GM12875 (cell line): Measurements from ENCODE around the gene MLLT6.

Experiments used
- H3K4me3 ChIP-seq: one replicate; pipeline ENCODE4 v1.5.1; 2011; ENCODE audit warnings: low read depth, low read length, control low read depth
- TF ChIP-seq, protein P1 (sequence below): IDR thresholded peaks from 2 replicates; pipeline ENCODE4 v1.5.1; 2011; ENCODE audit warnings: low read depth, mild to moderate bottlenecking, control low read depth, inconsistent platforms, low read length, moderate library complexity, borderline replicate concordance; ENCODE audit not compliant: insufficient read depth

Gene MLLT6

DNA sequence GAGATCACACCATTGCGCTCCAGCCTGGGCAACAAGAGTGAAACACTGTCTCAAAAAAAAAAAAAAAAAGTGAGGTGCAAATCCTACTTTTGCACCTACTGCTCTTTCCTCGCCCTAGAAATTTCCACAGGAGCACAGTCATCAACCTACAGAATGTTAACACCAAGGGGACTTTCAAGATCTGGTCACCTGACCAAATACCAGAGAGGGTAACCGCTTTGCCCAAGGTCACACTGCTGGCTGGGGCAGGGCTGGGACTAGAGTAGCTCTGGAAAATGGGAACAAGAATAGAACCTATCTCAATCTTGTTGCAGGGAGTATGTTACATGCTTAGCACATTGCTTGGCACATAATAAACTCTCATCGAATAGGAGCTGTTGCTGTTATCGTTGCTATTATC, 6.3 kb upstream of the MLLT6 start:
- no peak overlapping the region for H3K4me3 ChIP-seq
- TF ChIP-seq, protein P1, sequence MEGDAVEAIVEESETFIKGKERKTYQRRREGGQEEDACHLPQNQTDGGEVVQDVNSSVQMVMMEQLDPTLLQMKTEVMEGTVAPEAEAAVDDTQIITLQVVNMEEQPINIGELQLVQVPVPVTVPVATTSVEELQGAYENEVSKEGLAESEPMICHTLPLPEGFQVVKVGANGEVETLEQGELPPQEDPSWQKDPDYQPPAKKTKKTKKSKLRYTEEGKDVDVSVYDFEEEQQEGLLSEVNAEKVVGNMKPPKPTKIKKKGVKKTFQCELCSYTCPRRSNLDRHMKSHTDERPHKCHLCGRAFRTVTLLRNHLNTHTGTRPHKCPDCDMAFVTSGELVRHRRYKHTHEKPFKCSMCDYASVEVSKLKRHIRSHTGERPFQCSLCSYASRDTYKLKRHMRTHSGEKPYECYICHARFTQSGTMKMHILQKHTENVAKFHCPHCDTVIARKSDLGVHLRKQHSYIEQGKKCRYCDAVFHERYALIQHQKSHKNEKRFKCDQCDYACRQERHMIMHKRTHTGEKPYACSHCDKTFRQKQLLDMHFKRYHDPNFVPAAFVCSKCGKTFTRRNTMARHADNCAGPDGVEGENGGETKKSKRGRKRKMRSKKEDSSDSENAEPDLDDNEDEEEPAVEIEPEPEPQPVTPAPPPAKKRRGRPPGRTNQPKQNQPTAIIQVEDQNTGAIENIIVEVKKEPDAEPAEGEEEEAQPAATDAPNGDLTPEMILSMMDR = no peak

DNA sequence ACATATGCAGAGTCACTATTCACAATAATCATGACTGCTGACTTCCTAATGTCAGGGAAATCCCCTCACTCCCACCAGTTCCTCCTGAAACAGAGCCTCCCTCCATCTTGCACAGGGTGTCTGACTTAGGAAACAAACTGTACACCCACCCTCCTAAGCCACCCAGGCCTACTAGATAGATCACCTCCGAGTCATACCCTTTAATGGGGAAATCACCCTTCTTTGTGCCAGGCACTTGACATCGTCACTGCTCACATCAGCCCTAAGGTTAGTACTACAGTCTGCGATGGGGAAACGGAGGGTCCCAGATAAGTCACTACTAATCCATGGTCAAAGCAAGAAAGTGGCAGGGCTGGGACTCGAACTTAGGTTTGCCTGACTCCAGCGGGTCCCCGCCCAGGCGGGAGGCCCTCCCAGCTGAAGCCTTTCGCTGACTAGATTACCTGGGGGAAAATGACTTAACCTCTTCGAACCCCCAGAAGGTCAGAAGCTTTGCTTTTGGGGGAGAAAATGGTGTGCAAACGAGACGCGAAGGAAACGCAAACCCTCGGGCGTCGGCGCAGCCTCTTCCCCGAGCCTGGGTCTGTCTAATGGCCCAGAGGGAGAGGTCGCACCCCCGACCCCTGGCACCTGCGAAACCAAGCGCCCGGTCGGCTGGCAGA, 3.4 kb upstream of the MLLT6 start:
- H3K4me3 ChIP-seq = peak overlapping the region; percentile 56
- TF ChIP-seq, protein P1 = no peak

DNA sequence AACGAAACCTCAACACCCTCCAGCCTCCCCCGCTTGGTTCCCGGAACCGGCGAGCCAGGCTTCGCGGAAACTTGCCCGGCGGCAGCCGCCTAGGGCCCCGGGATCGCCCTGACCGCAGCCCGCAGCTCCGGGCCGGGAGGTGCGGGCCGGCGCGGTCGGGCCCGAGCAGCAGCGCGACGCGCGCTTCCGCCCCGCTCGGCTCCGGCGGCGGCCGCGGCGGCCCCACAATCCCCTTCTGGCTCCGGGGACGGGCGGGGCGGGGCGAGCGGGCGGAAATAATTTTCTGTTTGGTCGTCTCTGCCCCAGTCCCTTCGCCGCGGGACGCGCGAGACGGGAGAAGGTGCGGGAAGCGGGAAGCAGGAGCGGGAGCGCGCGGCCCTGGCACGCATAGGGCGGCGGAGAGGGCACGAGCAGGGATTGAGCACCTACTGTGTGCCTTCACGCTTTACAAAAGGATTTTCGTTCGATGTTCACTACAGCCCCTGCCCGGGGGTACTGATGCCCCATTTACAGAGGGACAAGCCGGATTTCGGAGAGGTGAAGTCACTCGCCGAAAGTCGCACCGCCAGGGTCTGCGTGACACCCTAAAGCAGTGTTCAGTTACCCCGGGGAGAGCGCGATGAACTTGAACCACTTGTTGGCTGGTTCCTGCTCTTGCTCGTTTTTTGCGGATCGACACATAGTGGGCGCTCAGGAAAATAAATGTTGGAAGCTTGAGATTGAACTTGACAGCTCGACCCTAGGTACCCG, 2.7 kb upstream of the MLLT6 start:
- peak overlapping the region; percentile 56 for H3K4me3 ChIP-seq
- TF ChIP-seq, protein P1 = 0 out of 2 replicates have a peak, but pooled peaks have one; percentile 6

DNA sequence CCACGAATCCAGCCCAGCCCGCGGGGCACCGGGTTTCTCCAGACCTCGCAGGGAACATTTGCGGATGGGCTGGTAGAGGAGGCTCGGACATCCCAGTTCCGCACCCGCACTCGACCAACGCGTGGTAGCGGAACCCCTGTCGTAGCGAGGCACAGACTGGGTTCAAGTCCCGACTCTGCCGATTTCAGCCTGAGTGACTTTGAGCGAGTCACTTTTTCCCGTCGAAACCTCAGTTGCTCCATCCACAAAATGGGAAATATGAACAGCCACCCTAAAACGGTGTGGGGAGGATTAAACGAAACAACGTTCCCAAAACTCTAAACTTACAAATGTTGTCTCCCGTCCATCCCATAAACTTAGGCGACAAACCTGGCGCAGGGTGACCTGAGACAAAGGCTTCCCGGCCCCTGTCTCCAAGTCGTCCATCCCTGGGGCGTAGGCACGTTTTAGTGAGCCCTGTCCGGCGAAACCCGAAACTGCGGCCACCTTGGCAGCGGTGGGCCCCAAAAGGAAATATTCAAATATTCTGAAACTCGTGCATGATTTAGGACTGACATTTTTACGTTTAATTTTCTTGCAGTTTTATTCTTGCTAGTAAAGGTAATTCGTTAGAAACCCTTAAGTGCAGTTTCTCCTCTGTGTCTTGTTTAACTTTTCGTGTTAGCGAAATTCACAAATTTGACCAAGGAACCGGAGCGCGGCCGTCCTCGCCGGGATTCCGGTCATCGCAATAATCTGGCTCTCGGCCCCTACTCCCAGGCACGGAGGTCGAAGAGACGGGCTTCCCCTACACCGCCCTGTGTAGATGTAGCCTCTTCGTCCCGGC, 1.9 kb upstream of the MLLT6 start:
- TF ChIP-seq, protein P1 = no peak
- peak overlapping the region; percentile 56 for H3K4me3 ChIP-seq

DNA sequence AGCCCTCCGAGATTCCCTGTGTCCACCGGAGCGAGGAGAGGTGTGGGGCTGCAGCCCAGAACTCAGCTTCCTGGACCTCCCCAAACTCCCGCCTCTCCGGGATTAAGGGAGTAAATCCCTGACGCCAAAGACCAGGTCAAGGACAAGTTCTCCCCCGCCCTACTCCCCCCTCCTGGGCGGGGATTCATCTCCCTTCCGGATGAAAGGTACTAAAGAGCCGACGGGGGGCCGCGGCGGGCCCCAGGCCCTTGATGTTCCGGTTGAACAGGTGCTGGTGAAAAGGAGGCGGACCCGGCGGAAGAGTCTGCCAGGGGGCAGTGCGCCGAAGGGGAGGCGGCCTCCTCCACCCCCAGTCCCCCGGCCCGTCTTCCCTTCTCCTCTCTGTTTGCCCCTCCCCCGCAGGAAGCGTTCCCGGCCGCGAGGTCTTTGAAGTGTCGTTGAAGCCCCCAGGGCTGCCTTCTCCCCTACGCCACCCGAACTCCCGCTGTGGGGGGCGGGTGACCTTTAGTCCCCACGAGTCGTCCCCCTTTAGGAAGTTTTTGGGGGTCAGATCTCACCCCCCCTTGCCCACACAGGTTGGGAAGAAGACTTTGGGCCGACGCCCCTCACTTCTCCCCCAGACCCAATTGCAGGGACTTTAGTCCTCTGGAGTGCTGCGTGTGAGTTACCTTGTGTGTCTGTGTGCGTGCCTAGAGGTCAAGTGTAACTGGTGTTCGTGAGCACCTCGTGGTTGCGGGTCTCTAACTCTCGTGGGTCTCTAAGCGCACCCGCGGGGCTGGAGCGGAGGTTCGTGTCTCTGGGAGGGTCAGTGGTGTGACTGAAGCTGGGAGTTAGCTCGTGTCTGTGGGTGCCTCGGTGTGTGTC, 1.1 kb upstream of the MLLT6 start:
- peak overlapping the region; percentile 56 for H3K4me3 ChIP-seq
- TF ChIP-seq, protein P1 = no peak

DNA sequence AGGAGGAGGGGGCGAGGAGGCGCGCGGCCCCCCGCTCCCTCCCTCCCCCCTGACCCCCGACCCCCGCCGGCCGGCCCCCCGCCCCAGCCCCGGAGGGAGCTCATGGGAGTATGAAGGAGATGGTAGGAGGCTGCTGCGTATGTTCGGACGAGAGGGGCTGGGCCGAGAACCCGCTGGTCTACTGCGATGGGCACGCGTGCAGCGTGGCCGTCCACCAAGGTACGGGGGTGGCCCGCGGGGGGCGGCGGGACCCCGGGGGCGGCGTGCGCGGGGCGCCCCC, 390 bp downstream of the MLLT6 start:
- TF ChIP-seq, protein P1 = no peak
- peak overlapping the region; percentile 56 for H3K4me3 ChIP-seq
